Adrenal gland (tissue), 12 donors: ENCODE data around the gene ATG16L1. TPM values are rescaled to one million over a fixed set of nuclear protein-coding genes. Genes with fewer than 3 reads are reported as not detected.

Experiments used
- DNase-seq, 7 donors: peaks; one replicate each; pipeline ENCODE4 v3.0.0-alpha.2; 2019 to 2020
- H3K27ac ChIP-seq, 5 donors: fragments of 200-600 bp; sonication (generic) in 4 of 5; 1 replicate in 3 of 5; 2 replicates in 2 of 5; pipeline versions ENCODE4 v1.5.1 to v1.8.0; 2016 to 2020; ENCODE audit warnings: mild to moderate bottlenecking in 1 of 5
- H3K27me3 ChIP-seq: fragments of 200-600 bp; 2 replicates; pipeline ENCODE4 v1.8.0; 2021
- H3K36me3 ChIP-seq, 2 donors: fragments of 200-600 bp; replicated peaks in 1 of 2; 1 replicate in 1 of 2; 2 replicates in 1 of 2; pipeline versions ENCODE4 v1.5.1 to v1.8.0; 2018 to 2022
- H3K4me1 ChIP-seq, 2 donors: fragments of 200-600 bp; replicated peaks in 1 of 2; 1 replicate in 1 of 2; 2 replicates in 1 of 2; pipeline versions ENCODE4 v1.5.1 to v1.8.0; 2018 to 2021
- H3K4me3 ChIP-seq, 4 donors: fragments of 200-600 bp; sonication (generic) in 3 of 4; one replicate each; pipeline ENCODE4 v1.5.1; 2016 to 2018
- H3K9me3 ChIP-seq, 3 donors: fragments of 200-600 bp; sonication (generic) in 1 of 3; replicated peaks in 1 of 3; 1 replicate in 2 of 3; 2 replicates in 1 of 3; pipeline versions ENCODE4 v1.5.1 to v1.8.0; 2016 to 2021
- POLR2A ChIP-seq, 2 donors: fragments of 450-650 bp; IDR thresholded peaks; one replicate each; pipeline ENCODE4 v1.6.1; 2017; ENCODE audit warnings: antibody characterized with exemption in 2 of 2, mild to moderate bottlenecking in 2 of 2, moderate library complexity in 1 of 2
- WGBS, 4 donors: extraction: QIAGEN DNeasy Blood & Tissue Kit in 2 of 4; methylation state at CpG; one replicate each; pipeline versions ENCODE4 v1.1.5 to v1.1.7; 2013 to 2017; 5-methylcytosine and 5-hydroxymethylcytosine counted together
- intact Hi-C, 2 donors: fragments of 100-400 bp; cut with DNase I; formaldehyde crosslinking; loops; one replicate each; pipeline versions ENCODE4 v1.14.1 to v1.15.0; 2022 to 2023
- polyA plus RNA-seq, 3 donors: library from polyadenylated mRNA; stranded (reverse); fragments of 200-250 nt in 2 of 3; fragments of 350-450 nt in 1 of 3; fragmentation: Illumina TruSeq in 1 of 3; extraction: RNeasy Lipid Tissue Mini Kit (QIAGEN cat#74804) in 1 of 3; gene quantifications; one replicate each; pipeline ENCODE4 v1.2.3, GENCODE V29; 2013 to 2014
- total RNA-seq, 9 donors: library from RNA; depleted of rRNA in 4 of 9; stranded (reverse); fragments of >200 nt in 4 of 9; fragments of 120-200 nt in 1 of 9; fragmentation: NEBNext Ultra II Directional in 1 of 9; extraction: Animal tissue kit (Norgen Biotek cat#: 25700) in 1 of 9; gene quantifications; one replicate each; pipeline versions ENCODE4 v1.1.0 to v1.2.4, GENCODE V29; 2013 to 2023
- TF ChIP-seq, protein P1 (sequence below), 6 experiments: fragments of 450-650 bp in 4 of 6; fragments of 200-600 bp in 2 of 6; sonication (generic) in 1 of 6; IDR thresholded peaks; 1 replicate in 5 of 6; 2 replicates in 1 of 6; pipeline versions ENCODE4 v1.5.1 to v1.8.0; 2016 to 2021; ENCODE audit warnings: antibody characterized with exemption in 6 of 6, mild to moderate bottlenecking in 2 of 6, moderate library complexity in 1 of 6
- donor health status: healthy with polysubstance abuse.
- donor health status: Bipolar disorder and iron deficiency.
- donor health status: DM: yes; HTN: yes; CAD: no.
- donor health status: DM: no; HTN: no; CAD: no.
- donor health status: DM: no; HTN: no; CAD: no.
- donor health status: DM: yes; HTN: yes; CAD: no.

Gene ATG16L1
- total and polyA plus RNA-seq, 12 donors: 10.0 to 37.7 (median 22.1) TPM

DNA sequence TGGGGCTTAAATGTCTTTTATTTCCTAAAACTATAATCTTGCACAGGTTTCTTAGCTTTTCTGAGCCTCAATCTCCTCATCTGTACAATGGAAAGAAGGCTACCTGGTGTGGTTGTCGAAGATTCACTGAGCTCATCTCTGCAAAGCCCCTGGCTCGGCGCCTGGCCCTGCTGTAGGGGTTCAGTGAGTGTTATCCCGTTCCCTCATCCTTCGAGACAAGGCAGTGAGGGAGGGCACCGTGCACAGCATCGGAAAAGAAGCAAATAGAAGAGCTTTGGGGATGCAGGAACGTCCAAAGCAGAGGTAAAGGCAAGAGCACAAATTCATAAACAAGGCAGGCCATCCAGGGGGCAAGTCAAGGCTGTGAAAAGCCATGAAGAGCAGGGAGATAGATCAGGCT lies 41.2 kb upstream of the ATG16L1 start:
- Histone ChIP-seq H3K4me1 (no peaks in the 10 kb centered on the region), H3K27ac (no peak overlapping the region), H3K9me3 (no peaks in the 10 kb centered on the region), H3K36me3 (no peaks in the 10 kb centered on the region), H3K4me3 (no peak overlapping the region), H3K27me3 (no peaks in the 10 kb centered on the region)
- DNase-seq: no peak
- intact Hi-C loops: no loop called here
- 93 to 96% (median 94%) methylated on average over 8 of the region's 8 CpGs for WGBS, 4 donors
- no peak for TF ChIP-seq POLR2A (IDR thresholded peaks at IDR 0.05)
- TF ChIP-seq, protein P1, sequence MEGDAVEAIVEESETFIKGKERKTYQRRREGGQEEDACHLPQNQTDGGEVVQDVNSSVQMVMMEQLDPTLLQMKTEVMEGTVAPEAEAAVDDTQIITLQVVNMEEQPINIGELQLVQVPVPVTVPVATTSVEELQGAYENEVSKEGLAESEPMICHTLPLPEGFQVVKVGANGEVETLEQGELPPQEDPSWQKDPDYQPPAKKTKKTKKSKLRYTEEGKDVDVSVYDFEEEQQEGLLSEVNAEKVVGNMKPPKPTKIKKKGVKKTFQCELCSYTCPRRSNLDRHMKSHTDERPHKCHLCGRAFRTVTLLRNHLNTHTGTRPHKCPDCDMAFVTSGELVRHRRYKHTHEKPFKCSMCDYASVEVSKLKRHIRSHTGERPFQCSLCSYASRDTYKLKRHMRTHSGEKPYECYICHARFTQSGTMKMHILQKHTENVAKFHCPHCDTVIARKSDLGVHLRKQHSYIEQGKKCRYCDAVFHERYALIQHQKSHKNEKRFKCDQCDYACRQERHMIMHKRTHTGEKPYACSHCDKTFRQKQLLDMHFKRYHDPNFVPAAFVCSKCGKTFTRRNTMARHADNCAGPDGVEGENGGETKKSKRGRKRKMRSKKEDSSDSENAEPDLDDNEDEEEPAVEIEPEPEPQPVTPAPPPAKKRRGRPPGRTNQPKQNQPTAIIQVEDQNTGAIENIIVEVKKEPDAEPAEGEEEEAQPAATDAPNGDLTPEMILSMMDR (IDR thresholded peaks at IDR 0.05): no peak

DNA sequence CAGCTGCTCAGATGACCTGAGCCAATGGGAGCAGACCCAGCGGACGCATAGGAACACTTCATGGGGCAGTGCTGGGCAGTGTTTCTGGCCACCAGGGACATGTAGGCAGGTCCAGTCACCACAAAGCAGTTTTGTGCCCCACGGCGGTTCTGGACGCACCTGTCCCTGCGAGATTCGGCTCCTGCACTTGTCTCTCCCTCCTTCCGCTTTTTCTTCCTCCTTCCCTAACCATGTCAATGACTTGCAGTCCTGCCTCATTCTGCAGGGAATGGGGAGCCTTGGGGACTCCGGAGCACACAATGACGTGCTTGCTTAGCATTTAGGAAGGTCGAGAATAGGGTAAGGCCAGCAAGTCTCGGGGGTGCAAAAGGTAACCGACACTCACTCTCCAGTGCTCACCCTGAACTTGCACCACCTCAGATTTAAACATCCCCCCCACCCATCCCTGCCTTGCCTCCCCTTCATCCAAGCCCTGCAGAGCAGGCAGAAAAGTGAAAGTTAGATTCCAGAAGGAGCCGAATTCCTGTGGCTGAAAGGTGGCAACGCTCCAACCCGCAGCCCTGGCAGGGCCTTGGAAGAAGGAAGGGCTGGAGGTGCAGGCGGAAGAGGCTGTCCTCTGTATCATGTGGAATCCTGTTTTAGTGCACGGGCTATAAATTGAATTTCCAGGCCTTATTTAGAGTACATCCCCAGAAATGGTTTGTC lies 40.5 kb upstream of the ATG16L1 start:
- H3K27ac ChIP-seq: peak overlapping the region in 1 of 5 donors; percentile 7
- no peaks in the 10 kb centered on the region for H3K36me3 ChIP-seq
- no peaks in the 10 kb centered on the region for H3K4me1 ChIP-seq
- H3K27me3 ChIP-seq: no peaks in the 10 kb centered on the region
- DNase-seq: peak; percentile 55 to 84 (median 79)
- 54 to 61% (median 57%) methylated on average over 18 of the region's 18 CpGs for WGBS, 4 donors
- TF ChIP-seq, protein P1 (IDR thresholded peaks at IDR 0.05): no peak
- no peak for TF ChIP-seq POLR2A (IDR thresholded peaks at IDR 0.05)
- H3K9me3 ChIP-seq: no peaks in the 10 kb centered on the region
- intact Hi-C loops: no loop called here
- H3K4me3 ChIP-seq: peak overlapping the region in 1 of 4 donors; percentile 25

DNA sequence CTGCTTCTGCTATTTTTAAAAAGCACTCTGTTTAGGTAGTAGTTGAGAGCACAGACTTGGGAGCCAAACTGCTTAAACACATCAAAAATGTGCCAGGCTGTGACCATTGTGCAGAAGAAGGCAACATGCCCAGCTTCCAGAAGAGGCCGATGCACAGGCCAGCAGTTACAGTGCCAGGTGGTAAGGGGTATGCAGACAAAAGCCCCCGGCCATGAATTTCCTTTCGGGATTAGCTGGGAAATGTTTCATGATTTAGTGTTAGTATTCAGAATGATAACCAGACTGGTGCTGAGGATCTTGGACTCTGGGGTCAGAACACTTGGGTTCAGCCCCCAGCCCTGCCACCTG lies 40.0 kb upstream of the ATG16L1 start:
- Histone ChIP-seq H3K27me3 (no peaks in the 10 kb centered on the region), H3K27ac (peak overlapping the region in 1 of 5 donors; percentile 7), H3K9me3 (no peaks in the 10 kb centered on the region), H3K4me3 (no peak overlapping the region), H3K4me1 (no peaks in the 10 kb centered on the region), H3K36me3 (no peaks in the 10 kb centered on the region)
- no peak for DNase-seq
- intact Hi-C loops: no loop called here
- TF ChIP-seq, protein P1 (IDR thresholded peaks at IDR 0.05): no peak
- no peak for TF ChIP-seq POLR2A (IDR thresholded peaks at IDR 0.05)
- 75 to 88% (median 83%) methylated on average over 3 of the region's 3 CpGs for WGBS, 4 donors

DNA sequence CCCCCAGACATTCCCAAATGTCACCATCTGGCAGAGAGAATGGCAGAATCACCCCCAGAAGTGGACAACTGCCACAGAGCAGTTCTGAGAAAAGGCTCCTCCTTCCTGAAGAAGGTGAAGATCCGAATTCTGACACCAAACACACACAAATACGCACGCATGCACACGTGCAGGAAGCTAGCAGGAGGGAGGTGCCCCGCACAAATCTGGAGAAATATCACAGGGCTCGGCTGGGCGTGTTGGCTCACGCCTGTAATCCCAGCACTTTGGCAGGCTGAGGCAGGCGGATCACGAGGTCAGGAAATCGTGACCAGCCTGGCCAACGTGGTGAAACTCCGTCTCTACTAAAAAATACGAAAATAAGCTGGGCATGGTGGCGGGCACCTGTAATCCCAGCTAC lies 38.5 kb upstream of the ATG16L1 start:
- 87 to 91% (median 89%) methylated on average over 15 of the region's 15 CpGs for WGBS, 4 donors
- Histone ChIP-seq H3K27me3 (no peaks in the 10 kb centered on the region), H3K36me3 (no peaks in the 10 kb centered on the region), H3K27ac (no peak overlapping the region), H3K9me3 (no peaks in the 10 kb centered on the region), H3K4me1 (no peaks in the 10 kb centered on the region), H3K4me3 (no peak overlapping the region)
- no peak for DNase-seq
- intact Hi-C loops: no loop called here
- no peak for TF ChIP-seq POLR2A (IDR thresholded peaks at IDR 0.05)
- TF ChIP-seq, protein P1 (IDR thresholded peaks at IDR 0.05): no peak
